ENCODE results near the gene ZNF488. TPM values are rescaled to one million over a fixed set of nuclear protein-coding genes. Genes with fewer than 3 reads are reported as not detected.

The ZNF488 gene
- total RNA-seq, 1 experiment from 2014 or later = 2.2 TPM

- no peak overlapping the region for H3K4me3 Mint-ChIP-seq (ENCODE audit: low read depth, unreplicated experiment)
- H3K4me1 Mint-ChIP-seq (ENCODE audit: low read depth, unreplicated experiment) = no peaks in the 10 kb centered on the region
- no TSS peak for BruUV-seq (replicated peaks)
- H3K27me3 Mint-ChIP-seq (ENCODE audit: unreplicated experiment) = no peaks in the 10 kb centered on the region
- no peaks in the 10 kb centered on the region for H3K36me3 Mint-ChIP-seq (ENCODE audit: insufficient read depth, unreplicated experiment)
- TF ChIP-seq, protein P1, sequence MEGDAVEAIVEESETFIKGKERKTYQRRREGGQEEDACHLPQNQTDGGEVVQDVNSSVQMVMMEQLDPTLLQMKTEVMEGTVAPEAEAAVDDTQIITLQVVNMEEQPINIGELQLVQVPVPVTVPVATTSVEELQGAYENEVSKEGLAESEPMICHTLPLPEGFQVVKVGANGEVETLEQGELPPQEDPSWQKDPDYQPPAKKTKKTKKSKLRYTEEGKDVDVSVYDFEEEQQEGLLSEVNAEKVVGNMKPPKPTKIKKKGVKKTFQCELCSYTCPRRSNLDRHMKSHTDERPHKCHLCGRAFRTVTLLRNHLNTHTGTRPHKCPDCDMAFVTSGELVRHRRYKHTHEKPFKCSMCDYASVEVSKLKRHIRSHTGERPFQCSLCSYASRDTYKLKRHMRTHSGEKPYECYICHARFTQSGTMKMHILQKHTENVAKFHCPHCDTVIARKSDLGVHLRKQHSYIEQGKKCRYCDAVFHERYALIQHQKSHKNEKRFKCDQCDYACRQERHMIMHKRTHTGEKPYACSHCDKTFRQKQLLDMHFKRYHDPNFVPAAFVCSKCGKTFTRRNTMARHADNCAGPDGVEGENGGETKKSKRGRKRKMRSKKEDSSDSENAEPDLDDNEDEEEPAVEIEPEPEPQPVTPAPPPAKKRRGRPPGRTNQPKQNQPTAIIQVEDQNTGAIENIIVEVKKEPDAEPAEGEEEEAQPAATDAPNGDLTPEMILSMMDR (IDR thresholded peaks at IDR 0.05; ENCODE audit: unreplicated experiment) = no peak
- H3K9me3 Mint-ChIP-seq (ENCODE audit: low read depth, unreplicated experiment) = no peaks in the 10 kb centered on the region
- CTCF ChIA-PET = no interaction called here
- DNase-seq = no peak
- no peak overlapping the region for H3K27ac Mint-ChIP-seq (ENCODE audit: unreplicated experiment)
- intact Hi-C loops (cut with micrococcal nuclease; ENCODE audit: unreplicated experiment) = no loop called here
Observed at GRCh38 chr10:47354900-47355299, 29.2 kb downstream of the ZNF488 start.

- no TSS peak for BruUV-seq (replicated peaks)
- TF ChIP-seq, protein P1 (IDR thresholded peaks at IDR 0.05; ENCODE audit: unreplicated experiment) = no peak
- no peaks in the 10 kb centered on the region for H3K4me1 Mint-ChIP-seq (ENCODE audit: low read depth, unreplicated experiment)
- no peaks in the 10 kb centered on the region for H3K27me3 Mint-ChIP-seq (ENCODE audit: unreplicated experiment)
- intact Hi-C loops (cut with micrococcal nuclease; ENCODE audit: unreplicated experiment) = no loop called here
- peak; percentile 24 for DNase-seq
- no peaks in the 10 kb centered on the region for H3K36me3 Mint-ChIP-seq (ENCODE audit: insufficient read depth, unreplicated experiment)
- H3K4me3 Mint-ChIP-seq (ENCODE audit: low read depth, unreplicated experiment) = no peak overlapping the region
- no peaks in the 10 kb centered on the region for H3K9me3 Mint-ChIP-seq (ENCODE audit: low read depth, unreplicated experiment)
- H3K27ac Mint-ChIP-seq (ENCODE audit: unreplicated experiment) = no peak overlapping the region
- CTCF ChIA-PET = interaction anchor here (0.5 to 1.2 kb wide), 2 partner anchors 14 to 204 kb away, joined by 3 to 4 read pairs; no protein-coding TSS in a partner anchor
Observed at GRCh38 chr10:47354165-47354564, 29.9 kb downstream of the ZNF488 start.

- Mint-ChIP-seq H3K4me1 (ENCODE audit: low read depth, unreplicated experiment) (no peaks in the 10 kb centered on the region), H3K9me3 (ENCODE audit: low read depth, unreplicated experiment) (no peaks in the 10 kb centered on the region), H3K27me3 (ENCODE audit: unreplicated experiment) (no peaks in the 10 kb centered on the region), H3K27ac (ENCODE audit: unreplicated experiment) (no peak overlapping the region), H3K4me3 (ENCODE audit: low read depth, unreplicated experiment) (no peak overlapping the region), H3K36me3 (ENCODE audit: insufficient read depth, unreplicated experiment) (no peaks in the 10 kb centered on the region)
- TF ChIP-seq, protein P1 (IDR thresholded peaks at IDR 0.05; ENCODE audit: unreplicated experiment) = no peak
- DNase-seq = no peak
- CTCF ChIA-PET = interaction anchor here (1.2 kb wide), 1 partner anchor 13 kb away, joined by 4 read pairs; no protein-coding TSS in a partner anchor
- intact Hi-C loops (cut with micrococcal nuclease; ENCODE audit: unreplicated experiment) = no loop called here
- no TSS peak for BruUV-seq (replicated peaks)
Observed at GRCh38 chr10:47353351-47353750, 30.7 kb downstream of the ZNF488 start.

GRCh38 chr10:47351899-47352815, 31.9 kb downstream of the ZNF488 start:
- Mint-ChIP-seq H3K27ac (ENCODE audit: unreplicated experiment) (no peak overlapping the region), H3K4me1 (ENCODE audit: low read depth, unreplicated experiment) (no peaks in the 10 kb centered on the region), H3K9me3 (ENCODE audit: low read depth, unreplicated experiment) (no peaks in the 10 kb centered on the region), H3K27me3 (ENCODE audit: unreplicated experiment) (no peaks in the 10 kb centered on the region), H3K4me3 (ENCODE audit: low read depth, unreplicated experiment) (no peak overlapping the region), H3K36me3 (ENCODE audit: insufficient read depth, unreplicated experiment) (no peaks in the 10 kb centered on the region)
- TF ChIP-seq, protein P1 (IDR thresholded peaks at IDR 0.05; ENCODE audit: unreplicated experiment) = no peak
- BruUV-seq (replicated peaks) = no TSS peak
- no peak for DNase-seq
- intact Hi-C loops (cut with micrococcal nuclease; ENCODE audit: unreplicated experiment) = no loop called here
- CTCF ChIA-PET = no interaction called here
